NCI-H345 treated with DMSO at 0.1 percent for 48 hours (cell line): ENCODE measurements around the gene DRC3.

Source experiments
- DNase-seq: peaks from one replicate; lab custom pipeline; 2025; ENCODE audit not compliant: unreplicated experiment; lab: John Stamatoyannopoulos, UW

DRC3 gene

GRCh38 chr17:18042983-18043382 lies 70.3 kb downstream of the DRC3 start:
- DNase-seq: no peak

DNA sequence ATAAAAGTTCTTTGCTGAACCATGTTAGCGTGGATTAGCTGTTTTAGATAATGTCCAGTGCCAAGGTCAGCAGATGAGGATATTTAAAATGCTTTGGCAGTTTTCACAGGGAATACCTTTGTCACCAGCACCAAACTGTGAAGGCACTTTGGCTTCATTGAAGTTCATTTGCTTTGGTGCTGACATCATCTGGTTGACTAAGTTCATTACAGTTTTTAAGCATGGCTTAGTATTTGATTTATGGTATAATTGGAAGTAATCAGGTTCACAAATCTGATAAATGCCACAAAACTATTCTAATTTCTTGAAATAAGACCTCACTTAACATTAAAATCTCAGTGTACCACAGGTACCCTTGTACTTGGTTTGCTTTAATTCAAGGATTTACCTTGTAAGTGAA lies 70.8 kb downstream of the DRC3 start:
- DNase-seq: no peak

DNA sequence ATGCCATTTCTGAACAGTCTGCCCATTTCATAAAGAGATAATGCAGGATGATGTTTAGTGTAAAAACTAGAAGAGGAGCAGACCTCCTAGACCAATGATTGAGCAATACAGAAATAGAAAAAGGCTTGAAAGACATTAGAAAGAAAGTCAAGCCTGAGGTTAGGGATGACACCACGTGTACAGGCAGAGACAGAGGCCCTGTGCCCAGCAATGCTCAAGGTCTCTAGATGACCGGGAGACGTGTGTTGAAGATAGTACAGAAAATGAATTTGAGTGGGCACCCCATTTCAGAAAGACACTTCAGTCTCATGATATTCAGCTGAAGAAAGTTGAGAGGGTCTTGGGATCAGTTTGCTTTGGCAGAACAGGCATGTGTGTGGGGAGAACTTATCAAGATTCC lies 71.9 kb downstream of the DRC3 start:
- no peak for DNase-seq

DNA sequence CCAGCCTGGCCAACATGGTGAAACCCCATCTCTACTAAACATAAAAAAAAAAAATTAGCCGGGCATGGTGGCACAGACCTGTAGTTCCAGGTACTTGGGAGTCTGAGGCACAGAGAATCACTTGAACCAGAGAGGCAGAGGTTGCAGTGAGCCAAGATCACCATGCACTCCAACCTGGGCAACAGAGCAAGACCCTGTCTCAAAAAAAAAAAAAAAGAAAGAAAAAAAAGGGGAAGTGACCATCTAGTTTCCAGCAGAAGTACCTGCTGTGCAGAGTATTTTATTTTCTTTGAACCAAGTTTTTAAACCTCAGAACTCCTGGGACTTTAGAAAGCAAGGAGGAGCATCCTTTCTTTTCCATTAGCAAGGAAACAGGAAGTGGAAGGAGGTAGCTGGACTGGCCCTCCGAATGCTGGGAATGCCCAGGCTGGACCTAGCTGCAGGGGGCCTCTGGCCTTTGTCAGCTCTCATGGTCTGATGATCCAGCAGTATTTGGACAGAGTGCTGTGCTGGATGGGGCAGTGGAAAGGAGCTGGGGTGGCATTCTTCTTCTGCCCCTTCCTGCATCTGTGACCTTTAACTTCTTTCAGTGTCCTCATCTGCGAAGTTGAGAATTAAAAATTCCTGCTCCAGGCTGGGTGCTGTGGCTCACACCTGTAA lies 73.2 kb downstream of the DRC3 start:
- DNase-seq: no peak

DNA sequence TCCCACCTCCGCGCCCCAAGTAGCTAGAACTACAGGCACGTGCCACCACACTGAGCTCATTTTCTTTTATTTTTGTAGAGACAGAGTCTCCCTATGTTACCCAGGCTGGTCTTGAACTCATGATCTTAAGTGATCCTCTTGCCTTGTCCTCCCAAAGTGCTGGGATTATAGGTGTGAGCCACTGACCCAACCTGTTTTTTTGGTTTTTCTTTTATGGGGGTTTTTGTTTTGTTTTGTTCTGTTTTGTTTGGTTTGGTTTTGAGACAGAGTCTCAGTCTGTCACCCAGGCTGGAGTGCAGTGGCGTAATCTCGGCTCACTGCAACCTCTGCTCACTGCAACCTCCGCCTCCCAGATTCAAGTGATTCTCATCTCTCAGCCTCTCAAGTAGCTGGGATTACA lies 82.9 kb downstream of the DRC3 start:
- DNase-seq: no peak

DNA sequence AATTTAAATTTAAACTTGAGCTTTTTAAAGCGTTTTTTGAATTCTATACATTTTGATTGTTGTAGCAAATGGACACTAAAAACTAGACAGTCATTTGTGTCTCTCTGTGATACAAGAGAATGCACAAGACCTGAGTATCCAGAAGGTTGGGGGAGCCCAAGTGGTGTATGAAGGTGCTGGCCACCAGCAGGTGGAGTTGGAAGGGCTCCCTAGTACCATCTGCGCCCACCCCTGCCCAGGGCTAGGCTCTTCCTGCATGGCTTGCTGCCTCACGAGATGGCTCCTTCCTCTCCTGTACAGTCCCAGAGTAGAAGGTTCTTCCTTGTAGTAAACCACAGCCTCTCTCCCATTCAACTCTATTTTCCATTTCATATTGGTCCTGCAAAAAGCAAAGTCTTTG lies 83.6 kb downstream of the DRC3 start:
- DNase-seq: no peak

- DNase-seq: no peak
These were observed 86.6 kb downstream of the DRC3 start for GRCh38 chr17:18059283-18059682.

GRCh38 chr17:18064053-18064452 lies 91.4 kb downstream of the DRC3 start:
- no peak for DNase-seq

DNA sequence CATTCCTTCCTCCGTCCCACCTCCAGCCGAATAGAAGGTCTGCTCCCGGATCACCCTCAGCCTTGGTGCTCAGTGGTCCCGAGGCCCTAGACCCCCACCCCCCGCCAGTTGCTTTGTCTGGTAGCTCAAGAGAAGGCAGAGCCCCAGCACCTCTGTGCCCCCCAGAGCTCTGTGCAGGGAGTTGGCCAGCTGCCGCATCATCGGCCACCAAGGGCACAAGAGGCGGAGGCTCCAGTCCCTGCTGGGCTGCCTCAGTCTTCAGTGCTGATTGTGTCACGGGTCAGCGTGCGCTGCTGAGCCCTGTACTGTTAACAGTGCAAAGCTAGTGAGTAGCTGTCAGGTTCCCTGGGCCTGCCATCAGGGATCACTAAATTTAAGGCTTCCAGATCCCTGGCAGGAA lies 92.9 kb downstream of the DRC3 start:
- DNase-seq: no peak
